H1 (cell line): ENCODE results near the gene FOSB. TPM values are rescaled to one million over a fixed set of nuclear protein-coding genes. Genes with fewer than 3 reads are reported as not detected.

Experiments used
- CHD1 ChIP-seq: IDR thresholded peaks from 2 replicates; pipeline ENCODE4 v1.6.1; 2012; ENCODE audit warnings: low read depth, low read length, improper control_type of control experiment
- CREB1 ChIP-seq: IDR thresholded peaks from 2 replicates; pipeline ENCODE4 v1.6.1; 2012; ENCODE audit warnings: inconsistent platforms
- EGR1 ChIP-seq: IDR thresholded peaks from 2 replicates; pipeline ENCODE4 v1.6.1; 2011; ENCODE audit warnings: low read depth, low read length, borderline replicate concordance
- EP300 ChIP-seq, 2 experiments: IDR thresholded peaks; 1 replicate in 1 of 2; 2 replicates in 1 of 2; pipeline ENCODE4 v1.6.1; 2011 to 2012; ENCODE audit warnings: low read depth in 2 of 2, low read length in 2 of 2, mild to moderate bottlenecking in 2 of 2, borderline replicate concordance in 1 of 2, inconsistent platforms in 1 of 2, moderate library complexity in 1 of 2
- FOSL1 ChIP-seq: IDR thresholded peaks from 2 replicates; pipeline ENCODE4 v1.6.1; 2011; ENCODE audit warnings: mild to moderate bottlenecking, low read depth, low read length, moderate library complexity; ENCODE audit not compliant: insufficient read depth
- HDAC2 ChIP-seq, 2 experiments: fragments of 300-600 bp in 1 of 2; sonication (generic) in 1 of 2; IDR thresholded peaks; 2 replicates each; pipeline ENCODE4 v1.6.1; 2011 to 2012; ENCODE audit warnings: low read depth in 2 of 2, low read length in 2 of 2, mild to moderate bottlenecking in 2 of 2, moderate library complexity in 2 of 2, borderline replicate concordance in 1 of 2, inconsistent platforms in 1 of 2
- JUN ChIP-seq: IDR thresholded peaks from 2 replicates; pipeline ENCODE4 v1.6.1; 2011; ENCODE audit warnings: low read depth, mild to moderate bottlenecking, improper control_type of control experiment, low read length
- KDM4A ChIP-seq: IDR thresholded peaks from one replicate; pipeline ENCODE4 v1.7.1; 2012; ENCODE audit warnings: low read depth, mild to moderate bottlenecking, moderate library complexity, low read length, inconsistent platforms; ENCODE audit not compliant: severe bottlenecking
- KDM5A ChIP-seq: fragments of 200-600 bp; IDR thresholded peaks from 2 replicates; pipeline ENCODE4 v1.7.1; 2012; ENCODE audit warnings: mild to moderate bottlenecking, low read length, inconsistent platforms, mixed read lengths
- POLR2A ChIP-seq, 2 experiments: IDR thresholded peaks; 1 replicate in 1 of 2; 2 replicates in 1 of 2; pipeline ENCODE4 v1.6.1; 2011; ENCODE audit warnings: low read depth in 2 of 2, low read length in 2 of 2, mild to moderate bottlenecking in 2 of 2; ENCODE audit errors: control extremely low read depth in 1 of 2
- POLR2AphosphoS5 ChIP-seq: IDR thresholded peaks from 2 replicates; pipeline ENCODE4 v1.6.1; 2011; ENCODE audit warnings: low read depth, low read length
- SIN3A ChIP-seq, 2 experiments: IDR thresholded peaks in 1 of 2; conservative IDR thresholded peaks in 1 of 2; 2 replicates each; pipeline ENCODE4 v1.6.1; 2011 to 2012; ENCODE audit warnings: low read length in 2 of 2, improper control_type of control experiment in 1 of 2, low read depth in 1 of 2, mild to moderate bottlenecking in 1 of 2
- SIRT6 ChIP-seq: IDR thresholded peaks from one replicate; pipeline ENCODE4 v1.7.1; 2012; ENCODE audit warnings: low read length, inconsistent platforms
- SP1 ChIP-seq: IDR thresholded peaks from 2 replicates; pipeline ENCODE4 v1.6.1; 2011; ENCODE audit warnings: low read depth, low read length
- SP2 ChIP-seq: IDR thresholded peaks from 2 replicates; pipeline ENCODE4 v1.6.1; 2012; ENCODE audit warnings: mild to moderate bottlenecking, low read length, inconsistent platforms
- SRF ChIP-seq: IDR thresholded peaks from 2 replicates; pipeline ENCODE4 v1.6.1; 2011; ENCODE audit warnings: mild to moderate bottlenecking, low read depth, low read length, moderate library complexity
- TBP ChIP-seq: IDR thresholded peaks from 2 replicates; pipeline ENCODE4 v1.6.1; 2011; ENCODE audit warnings: low read depth, low read length, improper control_type of control experiment
- TCF12 ChIP-seq: IDR thresholded peaks from 2 replicates; pipeline ENCODE4 v1.6.1; 2011; ENCODE audit warnings: low read depth, mild to moderate bottlenecking, low read length
- polyA plus RNA-seq, 7 experiments: library from polyadenylated mRNA; depleted of rRNA in 3 of 7; stranded (reverse) in 5 of 7; unstranded in 2 of 7; fragments of >200 nt in 5 of 7; fragments of 200-250 nt in 2 of 7; gene quantifications; 1 replicate in 5 of 7; 2 replicates in 1 of 7; 4 replicates in 1 of 7; pipeline versions ENCODE4 v1.2.1 to v1.2.3, GENCODE V29; 2011 to 2013; ENCODE audit warnings: missing spikeins in 2 of 7, mixed read lengths in 2 of 7
- total RNA-seq: library from RNA; stranded (reverse); fragmentation: NEBNext Ultra II Directional; extraction: Animal tissue kit (Norgen Biotek cat#: 25700); gene quantifications from 2 replicates; pipeline ENCODE4 v1.2.1, GENCODE V29; 2021
- TF ChIP-seq, protein P1 (sequence below): IDR thresholded peaks from 2 replicates; pipeline ENCODE4 v1.6.1; 2012; ENCODE audit warnings: inconsistent platforms

The FOSB gene
- total and polyA plus RNA-seq, 2 of the 8 experiments (the other 6 are each of a cell fraction or from before 2014, with no cell fraction given), result 0.44 to 2.7 TPM

- no peak for TF ChIP-seq SIRT6
- peak; percentile 71 to 87 for TF ChIP-seq POLR2A (IDR thresholded peaks at IDR 0.05; ENCODE audit: control extremely low read depth in 1 of 2, low read depth in 2 of 2, low read length in 2 of 2)
- peak in 1 of 2 experiments; percentile 73; a peak in 1 of 3 replicates for TF ChIP-seq EP300 (IDR thresholded peaks at IDR 0.05; ENCODE audit: borderline replicate concordance in 1 of 2, low read depth in 2 of 2, low read length in 2 of 2)
- 0 out of 2 replicates have a peak, but pooled peaks have one; percentile 2 for TF ChIP-seq SRF
- peak; percentile 45; the same call in 1 of the 2 replicates for TF ChIP-seq SP1
- peak; percentile 95 for TF ChIP-seq CREB1
- peak; percentile 44 to 60; a peak in 1 of 4 replicates for TF ChIP-seq SIN3A (conservative IDR thresholded peaks at IDR 0.05 in 1 of 2, IDR thresholded peaks at IDR 0.05 in 1 of 2; ENCODE audit: low read depth in 1 of 2, low read length in 2 of 2)
- TF ChIP-seq CHD1, result no peak
- 0 out of 2 replicates have a peak, but pooled peaks have one; percentile 22 for TF ChIP-seq FOSL1
- no peak for TF ChIP-seq JUN
- TF ChIP-seq KDM5A, result no peak
- TF ChIP-seq, protein P1, sequence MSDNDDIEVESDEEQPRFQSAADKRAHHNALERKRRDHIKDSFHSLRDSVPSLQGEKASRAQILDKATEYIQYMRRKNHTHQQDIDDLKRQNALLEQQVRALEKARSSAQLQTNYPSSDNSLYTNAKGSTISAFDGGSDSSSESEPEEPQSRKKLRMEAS, result peak; percentile 46; the same call in 1 of the 2 replicates
- peak; percentile 40 for TF ChIP-seq KDM4A
- TF ChIP-seq TBP, result peak; percentile 53
- no peak; the same call in 1 of the 2 replicates for TF ChIP-seq EGR1
- peak; percentile 65 for TF ChIP-seq POLR2AphosphoS5
- TF ChIP-seq SP2, result no peak
- TF ChIP-seq TCF12, result 0 out of 2 replicates have a peak, but pooled peaks have one; percentile 32
- no peak; a peak in 2 of 4 replicates for TF ChIP-seq HDAC2 (IDR thresholded peaks at IDR 0.05; ENCODE audit: borderline replicate concordance in 1 of 2, low read depth in 2 of 2, low read length in 2 of 2)
These were observed 1.5 kb downstream of the FOSB start (continued) for GRCh38 chr19:45469132-45469944.
